ENCODE measurements around the gene CREBZF. TPM values are rescaled to one million over a fixed set of nuclear protein-coding genes. Genes with fewer than 3 reads are reported as not detected.
"Not testable (repeated sequence)": the region's sequence is repeated elsewhere in the genome, so short reads cannot be mapped to it uniquely, and the experiment has no call there.

CREBZF gene
- total RNA-seq, 5 donors from 2014 or later (not counting 1 experiment from before 2014, with no cell fraction given): 58.8 to 93.6 (median 86.5) TPM

GRCh38 chr11:85673393-85673792 is 8.5 kb upstream of the CREBZF start:
- no peak overlapping the region for H3K4me3 Mint-ChIP-seq
- ATAC-seq (replicated peaks in 1 of 4) (no peak), DNase-seq (no peak)
- no peaks in the 10 kb centered on the region for H3K9me3 ChIP-seq
- no peaks in the 10 kb centered on the region for H3K9me3 Mint-ChIP-seq
- H3K4me3 ChIP-seq (ENCODE audit: control insufficient read depth in 1 of 2, extremely low read depth in 1 of 2, low read length in 1 of 2): no peak overlapping the region
- H3K27me3 Mint-ChIP-seq: peaks cover 0 to 5% of the 10 kb centered on the region in 2 donors
- no CpG with 5 or more reads among the region's 3 CpGs for WGBS (ENCODE audit: insufficient coverage)
- ChIA-PET POLR2A (interaction anchor here in 1 of 2 donors (0.6 kb wide), 1 partner anchor 12 kb away, joined by 3 read pairs; no protein-coding TSS in a partner anchor), CTCF (no interaction called here)
- H3K36me3 Mint-ChIP-seq: no peaks in the 10 kb centered on the region
- H3K4me1 ChIP-seq (ENCODE audit: control insufficient read depth in 1 of 2, extremely low read depth in 1 of 2, insufficient read depth in 2 of 2, low read length in 2 of 2): no peaks in the 10 kb centered on the region
- no peak overlapping the region for H3K27ac Mint-ChIP-seq
- no peak overlapping the region for H3K27ac ChIP-seq (ENCODE audit: low read length)
- no peaks in the 10 kb centered on the region for H3K4me1 Mint-ChIP-seq
- peaks cover 0 to 5% of the 10 kb centered on the region in 2 experiments for H3K27me3 ChIP-seq (replicated peaks in 1 of 2; ENCODE audit: control insufficient read depth in 2 of 2, extremely low read depth in 1 of 2, insufficient read depth in 2 of 2, low read length in 1 of 2)
- H3K36me3 ChIP-seq (ENCODE audit: control insufficient read depth in 2 of 2, extremely low read depth in 1 of 2, insufficient read depth in 1 of 2, low read length in 1 of 2): no peaks in the 10 kb centered on the region

- H3K27me3 Mint-ChIP-seq: peaks cover 0 to 5% of the 10 kb centered on the region in 2 donors
- DNase-seq (no peak), ATAC-seq (replicated peaks in 1 of 4) (no peak)
- ChIA-PET POLR2A (no interaction called here), CTCF (no interaction called here)
- no peak overlapping the region for H3K27ac Mint-ChIP-seq
- no peaks in the 10 kb centered on the region for H3K36me3 ChIP-seq (ENCODE audit: control insufficient read depth in 2 of 2, extremely low read depth in 1 of 2, insufficient read depth in 1 of 2, low read length in 1 of 2)
- H3K9me3 ChIP-seq: no peaks in the 10 kb centered on the region
- H3K27ac ChIP-seq (ENCODE audit: low read length): no peak overlapping the region
- H3K9me3 Mint-ChIP-seq: no peaks in the 10 kb centered on the region
- no peak overlapping the region for H3K4me3 ChIP-seq (ENCODE audit: control insufficient read depth in 1 of 2, extremely low read depth in 1 of 2, low read length in 1 of 2)
- H3K4me1 ChIP-seq (ENCODE audit: control insufficient read depth in 1 of 2, extremely low read depth in 1 of 2, insufficient read depth in 2 of 2, low read length in 2 of 2): no peaks in the 10 kb centered on the region
- H3K4me3 Mint-ChIP-seq: no peak overlapping the region
- H3K27me3 ChIP-seq (replicated peaks in 1 of 2; ENCODE audit: control insufficient read depth in 2 of 2, extremely low read depth in 1 of 2, insufficient read depth in 2 of 2, low read length in 1 of 2): peaks cover 0 to 5% of the 10 kb centered on the region in 2 experiments
- H3K4me1 Mint-ChIP-seq: no peaks in the 10 kb centered on the region
- no peaks in the 10 kb centered on the region for H3K36me3 Mint-ChIP-seq
- 85% methylated on average over 6 of the region's 8 CpGs for WGBS (ENCODE audit: insufficient coverage)
These were observed 7.4 kb upstream of the CREBZF start for GRCh38 chr11:85672105-85672902.

DNA sequence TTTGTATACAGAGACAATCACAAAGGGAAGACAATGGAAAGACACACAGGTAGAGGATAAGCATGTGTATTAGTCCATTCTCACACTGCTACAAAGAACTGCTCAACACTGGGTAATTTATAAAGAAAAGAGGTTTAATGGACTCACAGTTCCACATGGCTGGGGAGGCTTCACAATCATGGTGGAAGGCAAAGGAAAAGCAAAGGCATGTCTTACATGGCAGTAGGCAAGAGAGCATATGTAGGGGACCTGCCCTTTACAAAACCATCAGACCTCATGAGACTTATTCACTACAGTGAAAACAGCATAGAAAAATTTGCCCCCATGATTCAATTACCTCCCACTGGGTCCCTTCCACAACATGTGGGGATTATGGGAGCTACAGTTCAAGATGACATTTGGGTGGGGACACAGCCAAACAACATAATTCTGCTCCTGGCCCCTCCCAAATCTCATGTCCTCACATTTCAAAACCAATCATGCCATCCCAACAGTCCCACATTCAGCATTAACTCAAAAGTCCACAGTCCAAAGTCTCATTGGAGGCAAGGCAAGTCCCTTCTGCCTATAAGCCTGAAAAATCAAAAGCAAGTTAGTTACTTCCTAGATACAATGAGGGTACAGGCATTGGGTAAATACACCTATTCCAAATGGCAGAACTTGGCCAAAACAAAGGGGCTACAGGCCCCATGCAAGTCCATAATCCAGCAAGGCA is 6.2 kb upstream of the CREBZF start:
- CTCF ChIA-PET; H3K27me3 ChIP-seq (replicated peaks in 1 of 2; ENCODE audit: control insufficient read depth in 2 of 2, extremely low read depth in 1 of 2, insufficient read depth in 2 of 2, low read length in 1 of 2); H3K27ac ChIP-seq (ENCODE audit: low read length); H3K4me3 ChIP-seq (ENCODE audit: control insufficient read depth in 1 of 2, extremely low read depth in 1 of 2, low read length in 1 of 2); H3K36me3 ChIP-seq (ENCODE audit: control insufficient read depth in 2 of 2, extremely low read depth in 1 of 2, insufficient read depth in 1 of 2, low read length in 1 of 2); H3K4me3 Mint-ChIP-seq; H3K4me1 ChIP-seq (ENCODE audit: control insufficient read depth in 1 of 2, extremely low read depth in 1 of 2, insufficient read depth in 2 of 2, low read length in 2 of 2); H3K27ac Mint-ChIP-seq; H3K9me3 Mint-ChIP-seq; H3K4me1 Mint-ChIP-seq; H3K27me3 Mint-ChIP-seq; H3K36me3 Mint-ChIP-seq; ATAC-seq (replicated peaks in 1 of 4); H3K9me3 ChIP-seq; DNase-seq; POLR2A ChIA-PET: not testable (repeated sequence)

- no peaks in the 10 kb centered on the region for H3K36me3 Mint-ChIP-seq
- CTCF ChIA-PET: interaction anchor here in 1 of 2 donors (1.8 kb wide), 1 partner anchor 28 kb away, joined by 7 read pairs; no protein-coding TSS in a partner anchor
- Histone ChIP-seq H3K27me3 (replicated peaks in 1 of 2; ENCODE audit: control insufficient read depth in 2 of 2, extremely low read depth in 1 of 2, insufficient read depth in 2 of 2, low read length in 1 of 2) (peaks cover 0 to 5% of the 10 kb centered on the region in 2 experiments), H3K27ac (ENCODE audit: low read length) (no peak overlapping the region), H3K4me1 (ENCODE audit: control insufficient read depth in 1 of 2, extremely low read depth in 1 of 2, insufficient read depth in 2 of 2, low read length in 2 of 2) (peaks cover 3 to 9% of the 10 kb centered on the region in 2 experiments), H3K4me3 (ENCODE audit: control insufficient read depth in 1 of 2, extremely low read depth in 1 of 2, low read length in 1 of 2) (no peak overlapping the region), H3K9me3 (no peaks in the 10 kb centered on the region), H3K36me3 (ENCODE audit: control insufficient read depth in 2 of 2, extremely low read depth in 1 of 2, insufficient read depth in 1 of 2, low read length in 1 of 2) (no peaks in the 10 kb centered on the region)
- no peak overlapping the region for H3K4me3 Mint-ChIP-seq
- POLR2A ChIA-PET: no interaction called here
- H3K27ac Mint-ChIP-seq: no peak overlapping the region
- no peaks in the 10 kb centered on the region for H3K9me3 Mint-ChIP-seq
- peaks cover 0 to 5% of the 10 kb centered on the region in 2 donors for H3K27me3 Mint-ChIP-seq
- H3K4me1 Mint-ChIP-seq: peaks cover 12 to 17% (median 14%) of the 10 kb centered on the region in 3 donors
- ATAC-seq (replicated peaks in 1 of 4) (no peak), DNase-seq (no peak)
- no CpG with 5 or more reads among the region's 1 CpG for WGBS (ENCODE audit: insufficient coverage)
These were observed 3.2 kb upstream of the CREBZF start for GRCh38 chr11:85668157-85668556.

- Mint-ChIP-seq H3K4me1 (peaks cover 22 to 29% (median 25%) of the 10 kb centered on the region in 3 donors), H3K9me3 (no peaks in the 10 kb centered on the region), H3K36me3 (peaks cover 4% of the 10 kb centered on the region), H3K4me3 (no peak overlapping the region), H3K27ac (no peak overlapping the region), H3K27me3 (peaks cover 0 to 5% of the 10 kb centered on the region in 2 donors)
- Histone ChIP-seq H3K4me1 (ENCODE audit: control insufficient read depth in 1 of 2, extremely low read depth in 1 of 2, insufficient read depth in 2 of 2, low read length in 2 of 2) (peaks cover 8 to 21% of the 10 kb centered on the region in 2 experiments), H3K27me3 (replicated peaks in 1 of 2; ENCODE audit: control insufficient read depth in 2 of 2, extremely low read depth in 1 of 2, insufficient read depth in 2 of 2, low read length in 1 of 2) (no peaks in the 10 kb centered on the region), H3K4me3 (ENCODE audit: control insufficient read depth in 1 of 2, extremely low read depth in 1 of 2, low read length in 1 of 2) (no peak overlapping the region), H3K9me3 (no peaks in the 10 kb centered on the region), H3K36me3 (ENCODE audit: control insufficient read depth in 2 of 2, extremely low read depth in 1 of 2, insufficient read depth in 1 of 2, low read length in 1 of 2) (peaks cover 0 to 2% of the 10 kb centered on the region in 2 donors), H3K27ac (ENCODE audit: low read length) (no peak overlapping the region)
- ChIA-PET POLR2A (no interaction called here), CTCF (no interaction called here)
- WGBS (ENCODE audit: insufficient coverage): no CpG with 5 or more reads among the region's 3 CpGs
- DNase-seq (no peak), ATAC-seq (replicated peaks in 1 of 4) (no peak)
These were observed 1.8 kb upstream of the CREBZF start for GRCh38 chr11:85666687-85667086.

DNA sequence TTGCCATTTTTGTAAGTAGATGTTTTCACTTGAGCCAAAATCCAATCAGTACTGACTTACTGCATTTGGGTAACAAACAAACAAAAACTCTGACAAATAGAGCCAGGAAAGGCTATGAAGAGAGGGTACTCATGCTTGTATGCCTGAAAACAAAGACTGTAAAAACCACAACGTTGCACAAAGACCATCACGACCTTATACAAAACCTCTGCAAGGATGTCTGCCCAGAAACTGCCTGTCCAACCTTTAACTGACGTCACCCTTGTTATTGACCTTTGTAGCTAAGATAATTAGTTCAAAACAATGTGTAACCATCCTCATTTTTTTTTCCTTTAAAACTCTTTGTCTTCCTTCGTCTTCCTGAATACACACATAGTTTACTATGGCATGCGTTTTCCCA is 804 bp upstream of the CREBZF start:
- Mint-ChIP-seq H3K4me3 (peak overlapping the region; percentile 51 to 98 (median 57)), H3K36me3 (peaks cover 12% of the 10 kb centered on the region), H3K27ac (peak overlapping the region; percentile 99), H3K4me1 (peaks cover 31 to 39% (median 34%) of the 10 kb centered on the region in 3 donors), H3K9me3 (no peaks in the 10 kb centered on the region), H3K27me3 (peaks cover 0 to 4% of the 10 kb centered on the region in 2 donors)
- ATAC-seq (replicated peaks in 1 of 4) (no peak), DNase-seq (peak in 1 of 35 experiments; percentile 12)
- ChIA-PET CTCF (no interaction called here), POLR2A (interaction anchor here in 1 of 2 donors (0.7 to 1.3 kb wide), 2 partner anchors 26 to 39 kb away, joined by 3 read pairs; no protein-coding TSS in a partner anchor)
- Histone ChIP-seq H3K36me3 (ENCODE audit: control insufficient read depth in 2 of 2, extremely low read depth in 1 of 2, insufficient read depth in 1 of 2, low read length in 1 of 2) (peaks cover 0 to 7% of the 10 kb centered on the region in 2 donors), H3K4me1 (ENCODE audit: control insufficient read depth in 1 of 2, extremely low read depth in 1 of 2, insufficient read depth in 2 of 2, low read length in 2 of 2) (peaks cover 8 to 27% of the 10 kb centered on the region in 2 experiments), H3K4me3 (ENCODE audit: control insufficient read depth in 1 of 2, extremely low read depth in 1 of 2, low read length in 1 of 2) (no peak overlapping the region), H3K27me3 (replicated peaks in 1 of 2; ENCODE audit: control insufficient read depth in 2 of 2, extremely low read depth in 1 of 2, insufficient read depth in 2 of 2, low read length in 1 of 2) (no peaks in the 10 kb centered on the region), H3K27ac (ENCODE audit: low read length) (peak overlapping the region; percentile 99), H3K9me3 (no peaks in the 10 kb centered on the region)
- WGBS (ENCODE audit: insufficient coverage): 66% methylated on average over 2 of the region's 5 CpGs
